ENCODE data around the gene SCG2. TPM values are rescaled to one million over a fixed set of nuclear protein-coding genes. Genes with fewer than 3 reads are reported as not detected.

Gene SCG2
- total RNA-seq, 2 experiments from 2014 or later = 0.12 TPM; not detected in 1

DNA sequence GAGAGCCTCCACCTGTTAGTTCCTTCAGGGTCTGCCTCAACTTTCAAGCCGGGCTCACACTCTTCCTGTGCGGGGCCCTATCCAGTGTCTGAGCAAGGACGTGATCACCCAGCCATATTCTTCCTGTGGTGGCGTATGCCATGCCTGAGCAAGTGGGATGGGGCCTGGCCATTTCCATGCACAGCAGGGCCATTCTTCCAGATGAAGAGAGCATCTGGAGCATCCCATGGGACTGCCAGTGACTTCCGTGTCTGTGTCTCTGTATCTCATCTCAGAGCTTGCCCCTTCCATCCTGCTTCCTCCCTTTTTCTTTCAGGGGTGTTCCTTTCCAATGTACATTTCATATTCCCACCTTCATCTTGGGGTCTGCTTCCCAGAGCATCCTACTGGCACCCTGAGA is 20.2 kb downstream of the SCG2 start:
- CTCF ChIA-PET = no interaction called here
- H3K27me3 Mint-ChIP-seq = no peaks in the 10 kb centered on the region
- no peaks in the 10 kb centered on the region for H3K4me1 Mint-ChIP-seq
- DNase-seq = no peak
- no peak for ATAC-seq
- H3K4me3 Mint-ChIP-seq = no peak overlapping the region
- no peak overlapping the region for H3K27ac Mint-ChIP-seq
- no peaks in the 10 kb centered on the region for H3K9me3 Mint-ChIP-seq (ENCODE audit: low read depth)
- no peaks in the 10 kb centered on the region for H3K36me3 Mint-ChIP-seq

DNA sequence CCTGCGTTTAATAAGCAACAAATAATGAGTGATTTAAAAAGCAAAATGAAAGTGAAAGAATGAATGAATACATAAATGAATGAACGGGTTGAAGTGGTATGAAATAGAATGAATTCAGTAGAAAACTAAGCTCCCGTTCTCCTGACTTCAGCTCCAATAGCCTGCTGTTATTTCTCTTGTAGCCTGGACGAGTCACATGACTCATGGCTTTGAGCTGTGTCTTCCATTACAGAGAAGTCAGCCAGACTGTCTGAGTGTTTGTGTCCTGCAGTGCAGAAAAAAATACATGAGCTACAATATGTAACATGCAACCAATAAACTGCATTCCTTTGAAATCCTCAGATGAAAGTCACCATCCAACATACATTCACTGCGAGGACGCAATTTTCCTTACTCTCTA is 21.2 kb downstream of the SCG2 start:
- CTCF ChIA-PET = no interaction called here
- Mint-ChIP-seq H3K36me3 (no peaks in the 10 kb centered on the region), H3K27me3 (no peaks in the 10 kb centered on the region), H3K9me3 (ENCODE audit: low read depth) (no peaks in the 10 kb centered on the region), H3K4me1 (no peaks in the 10 kb centered on the region), H3K4me3 (no peak overlapping the region), H3K27ac (no peak overlapping the region)
- DNase-seq (no peak), ATAC-seq (no peak)

DNA sequence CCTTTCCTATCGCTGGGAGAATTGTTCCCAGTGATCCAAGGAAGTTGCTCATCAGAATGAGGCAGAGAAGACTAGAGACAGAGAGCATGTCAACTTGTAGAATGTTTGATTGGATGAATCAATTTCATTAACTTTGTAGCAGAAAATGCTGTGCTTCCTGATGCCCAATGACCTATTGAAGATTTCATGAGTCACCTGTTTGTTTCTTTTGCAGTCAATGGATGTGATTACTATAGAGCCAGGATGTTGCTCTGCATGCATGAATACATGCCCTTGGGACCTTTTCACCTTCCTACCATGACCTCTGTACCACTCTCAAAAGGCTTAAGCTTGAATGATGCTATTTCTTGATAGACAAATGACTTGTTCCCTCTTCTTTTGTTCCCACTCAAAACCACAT is 23.3 kb downstream of the SCG2 start:
- H3K9me3 Mint-ChIP-seq (ENCODE audit: low read depth) = no peaks in the 10 kb centered on the region
- no peak overlapping the region for H3K4me3 Mint-ChIP-seq
- no peaks in the 10 kb centered on the region for H3K36me3 Mint-ChIP-seq
- DNase-seq (no peak), ATAC-seq (no peak)
- no peaks in the 10 kb centered on the region for H3K4me1 Mint-ChIP-seq
- H3K27me3 Mint-ChIP-seq = no peaks in the 10 kb centered on the region
- no peak overlapping the region for H3K27ac Mint-ChIP-seq
- CTCF ChIA-PET = no interaction called here

DNA sequence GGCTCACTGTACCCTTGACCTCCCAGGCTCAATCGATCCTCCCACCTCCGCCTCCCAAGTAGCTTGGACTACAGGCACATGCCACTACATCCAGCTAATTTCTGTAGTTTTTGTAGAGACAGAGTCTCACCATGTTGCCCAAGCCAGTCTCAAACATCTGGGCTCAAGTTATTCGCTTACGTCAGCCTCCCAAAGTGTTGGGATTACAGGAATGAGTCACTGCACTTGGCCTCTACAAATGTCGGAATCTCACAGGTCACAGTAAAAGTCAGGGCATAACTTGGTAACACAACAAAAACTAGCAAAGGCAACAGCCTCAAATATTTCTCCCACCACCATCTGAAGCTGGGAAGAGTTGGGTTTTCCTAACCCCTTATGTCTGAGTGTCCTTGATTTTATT is 25.3 kb downstream of the SCG2 start:
- DNase-seq = no peak
- Mint-ChIP-seq H3K4me1 (no peaks in the 10 kb centered on the region), H3K27ac (no peak overlapping the region), H3K9me3 (ENCODE audit: low read depth) (no peaks in the 10 kb centered on the region), H3K4me3 (no peak overlapping the region), H3K36me3 (no peaks in the 10 kb centered on the region), H3K27me3 (no peaks in the 10 kb centered on the region)
- no peak for ATAC-seq
- CTCF ChIA-PET = no interaction called here

DNA sequence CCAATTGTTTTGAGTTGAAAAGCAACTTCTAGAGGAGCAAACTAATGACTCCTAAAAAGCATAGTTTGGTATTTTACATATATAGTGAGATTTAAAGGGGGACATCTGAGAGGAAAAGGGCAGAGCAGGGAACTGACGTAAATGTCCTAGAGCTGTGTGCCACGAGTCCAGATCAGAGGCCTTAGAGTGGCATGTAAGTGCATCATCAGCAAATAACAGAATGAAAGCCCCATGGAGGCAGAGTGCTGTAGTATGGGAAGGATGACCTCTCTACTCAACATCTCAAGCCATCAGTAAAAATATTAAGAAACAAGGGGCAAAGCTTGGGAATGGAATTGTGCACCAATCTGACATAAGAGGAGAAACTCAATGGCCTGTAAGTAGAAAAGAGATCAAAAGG is 31.4 kb downstream of the SCG2 start:
- Mint-ChIP-seq H3K4me3 (no peak overlapping the region), H3K27me3 (no peaks in the 10 kb centered on the region), H3K36me3 (no peaks in the 10 kb centered on the region), H3K9me3 (ENCODE audit: low read depth) (no peaks in the 10 kb centered on the region), H3K4me1 (no peaks in the 10 kb centered on the region), H3K27ac (no peak overlapping the region)
- DNase-seq (no peak), ATAC-seq (no peak)
- CTCF ChIA-PET = no interaction called here

DNA sequence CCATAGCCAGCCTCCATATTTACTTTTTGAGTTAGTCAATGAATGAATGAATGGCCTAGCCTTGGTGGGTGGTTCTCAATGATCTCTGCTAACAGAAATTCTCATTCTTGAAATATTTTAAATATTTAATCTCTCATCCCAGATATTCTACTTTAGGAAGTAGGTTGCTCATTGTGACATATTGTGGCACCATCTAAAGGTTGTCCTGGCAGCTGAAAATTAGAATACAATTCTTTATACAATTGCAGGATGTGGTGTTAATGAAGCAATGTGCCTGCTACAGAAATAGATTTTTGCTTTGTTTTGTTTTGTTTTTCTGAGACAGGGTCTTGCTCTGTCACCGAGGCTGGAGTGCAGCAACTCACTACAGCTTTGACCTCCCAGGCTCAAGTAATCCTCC is 35.8 kb downstream of the SCG2 start:
- CTCF ChIA-PET = no interaction called here
- H3K9me3 Mint-ChIP-seq (ENCODE audit: low read depth) = no peaks in the 10 kb centered on the region
- no peak overlapping the region for H3K27ac Mint-ChIP-seq
- no peaks in the 10 kb centered on the region for H3K4me1 Mint-ChIP-seq
- H3K36me3 Mint-ChIP-seq = no peaks in the 10 kb centered on the region
- H3K27me3 Mint-ChIP-seq = no peaks in the 10 kb centered on the region
- DNase-seq = no peak
- ATAC-seq = no peak
- H3K4me3 Mint-ChIP-seq = no peak overlapping the region

DNA sequence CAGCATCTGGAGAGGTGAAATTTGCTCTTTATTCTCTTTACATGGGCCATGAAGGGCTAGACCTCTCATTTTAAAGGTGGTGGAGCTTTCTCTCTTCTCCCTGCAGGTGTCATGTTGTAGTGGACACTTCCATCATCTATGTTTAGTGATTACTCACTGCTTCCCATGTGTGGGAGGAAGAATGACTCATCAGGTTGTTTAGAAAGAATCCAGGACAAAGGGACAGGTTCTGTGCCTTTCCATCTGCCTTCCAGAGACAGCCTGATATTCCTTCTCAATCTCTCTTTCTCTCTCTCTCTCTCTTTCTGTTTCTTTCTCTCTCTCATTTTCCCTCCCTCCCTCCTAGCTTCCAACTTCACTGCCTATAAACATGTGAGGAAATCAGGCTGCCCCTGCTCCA is 38.7 kb downstream of the SCG2 start:
- Mint-ChIP-seq H3K36me3 (no peaks in the 10 kb centered on the region), H3K27ac (no peak overlapping the region), H3K4me3 (no peak overlapping the region), H3K4me1 (no peaks in the 10 kb centered on the region), H3K27me3 (no peaks in the 10 kb centered on the region), H3K9me3 (ENCODE audit: low read depth) (no peaks in the 10 kb centered on the region)
- DNase-seq = no peak
- no peak for ATAC-seq
- CTCF ChIA-PET = no interaction called here

DNA sequence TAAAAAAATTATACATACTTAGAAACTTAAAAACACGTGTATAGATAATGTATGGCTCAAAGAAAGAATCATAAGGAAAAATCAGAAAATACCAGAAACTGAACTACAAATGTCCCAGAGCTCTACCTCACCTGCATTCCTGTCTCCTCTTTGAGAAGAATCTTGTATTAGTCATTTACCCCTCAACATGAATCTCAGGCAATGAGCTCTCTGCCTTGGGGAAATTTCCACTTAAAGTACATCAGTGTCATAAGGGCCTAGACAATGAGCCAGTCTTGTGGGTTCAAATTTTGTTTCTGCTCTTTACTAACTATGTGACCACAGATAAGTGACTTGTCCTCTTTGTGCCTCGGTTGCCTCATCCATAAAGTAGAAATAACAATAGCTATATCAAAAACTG is 40.1 kb downstream of the SCG2 start:
- no peak overlapping the region for H3K4me3 Mint-ChIP-seq
- DNase-seq = no peak
- no peak overlapping the region for H3K27ac Mint-ChIP-seq
- ATAC-seq = no peak
- no peaks in the 10 kb centered on the region for H3K36me3 Mint-ChIP-seq
- CTCF ChIA-PET = no interaction called here
- no peaks in the 10 kb centered on the region for H3K9me3 Mint-ChIP-seq (ENCODE audit: low read depth)
- H3K27me3 Mint-ChIP-seq = no peaks in the 10 kb centered on the region
- no peaks in the 10 kb centered on the region for H3K4me1 Mint-ChIP-seq

DNA sequence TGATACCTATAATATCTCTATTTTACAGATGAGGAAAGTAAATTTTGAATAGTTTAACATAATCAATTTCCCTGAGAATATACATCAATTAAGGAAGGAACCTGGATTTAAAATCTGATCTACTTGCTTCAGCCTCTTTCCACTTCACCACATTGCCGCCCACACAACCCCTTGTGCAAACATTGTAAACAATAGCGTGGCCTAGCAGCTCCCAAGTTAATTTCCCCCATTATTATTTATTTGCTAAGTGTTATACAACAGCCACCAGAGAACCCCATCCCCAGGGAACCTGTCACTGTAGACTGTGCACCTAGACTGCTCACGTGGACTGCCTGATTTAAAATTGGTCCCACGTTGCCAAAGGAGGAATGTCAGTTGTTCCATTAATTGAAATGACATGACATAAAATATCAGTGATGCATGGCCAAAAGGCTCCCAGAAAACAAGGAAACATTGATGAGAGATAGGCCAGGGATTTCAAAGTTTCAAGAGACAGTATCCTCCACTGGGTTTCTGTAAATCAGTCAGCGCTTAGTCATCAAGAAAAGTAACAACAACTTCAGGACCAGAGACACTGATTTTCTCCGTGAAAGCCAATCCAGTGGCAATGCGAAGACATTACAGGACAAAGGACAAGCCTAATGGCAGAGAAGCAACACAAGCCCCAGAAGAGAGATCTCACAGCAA is 41.3 kb downstream of the SCG2 start:
- CTCF ChIA-PET = no interaction called here
- H3K4me1 Mint-ChIP-seq = no peaks in the 10 kb centered on the region
- H3K27ac Mint-ChIP-seq = no peak overlapping the region
- H3K27me3 Mint-ChIP-seq = no peaks in the 10 kb centered on the region
- DNase-seq = no peak
- no peak for ATAC-seq
- no peak overlapping the region for H3K4me3 Mint-ChIP-seq
- no peaks in the 10 kb centered on the region for H3K36me3 Mint-ChIP-seq
- H3K9me3 Mint-ChIP-seq (ENCODE audit: low read depth) = no peaks in the 10 kb centered on the region

DNA sequence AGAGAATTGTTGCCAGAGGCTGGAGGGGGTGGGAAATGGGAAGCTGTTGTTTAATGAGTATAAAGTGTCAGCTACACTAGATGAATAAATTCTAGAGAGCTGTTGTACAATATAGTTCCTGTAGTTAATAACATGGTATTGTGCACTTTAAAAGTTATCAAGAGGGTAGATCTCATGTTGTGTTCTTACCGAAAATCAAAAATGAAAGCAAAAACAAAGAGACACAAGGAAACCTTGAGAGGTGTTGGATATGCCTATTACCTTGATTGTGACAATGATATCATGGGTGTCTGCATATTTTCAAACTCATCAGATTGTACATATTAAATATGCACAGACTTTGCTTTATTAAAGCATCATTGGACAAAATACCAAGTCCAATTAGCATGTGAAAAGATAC is 43.2 kb downstream of the SCG2 start:
- no peak for DNase-seq
- Mint-ChIP-seq H3K36me3 (no peaks in the 10 kb centered on the region), H3K27me3 (no peaks in the 10 kb centered on the region), H3K4me3 (no peak overlapping the region), H3K9me3 (ENCODE audit: low read depth) (no peaks in the 10 kb centered on the region), H3K27ac (no peak overlapping the region), H3K4me1 (no peaks in the 10 kb centered on the region)
- ATAC-seq = no peak
- CTCF ChIA-PET = no interaction called here

DNA sequence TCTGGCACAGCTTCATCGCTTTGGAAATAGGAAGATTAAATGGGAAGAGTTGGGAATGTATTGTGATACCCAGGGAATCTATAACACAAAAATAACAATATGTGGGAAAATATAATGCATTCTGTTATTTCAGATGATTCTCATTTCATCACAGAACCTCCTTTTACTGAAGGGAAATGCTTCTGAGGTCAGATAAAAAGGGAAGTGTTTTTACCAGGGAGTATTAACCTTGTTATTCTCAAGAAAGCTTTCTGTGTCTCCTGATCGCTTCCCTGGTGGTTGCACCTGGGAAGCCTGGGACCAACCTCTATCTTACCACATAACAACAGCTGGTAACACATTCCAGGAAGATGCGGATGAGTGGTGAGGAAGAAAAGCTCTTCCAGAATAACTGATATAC is 47.2 kb downstream of the SCG2 start:
- H3K27me3 Mint-ChIP-seq = no peaks in the 10 kb centered on the region
- H3K9me3 Mint-ChIP-seq (ENCODE audit: low read depth) = no peaks in the 10 kb centered on the region
- H3K4me3 Mint-ChIP-seq = no peak overlapping the region
- DNase-seq (no peak), ATAC-seq (no peak)
- H3K36me3 Mint-ChIP-seq = no peaks in the 10 kb centered on the region
- no peaks in the 10 kb centered on the region for H3K4me1 Mint-ChIP-seq
- H3K27ac Mint-ChIP-seq = no peak overlapping the region
- CTCF ChIA-PET = interaction anchor here (0.9 kb wide), 1 partner anchor 27 kb away, joined by 3 read pairs; no protein-coding TSS in a partner anchor

DNA sequence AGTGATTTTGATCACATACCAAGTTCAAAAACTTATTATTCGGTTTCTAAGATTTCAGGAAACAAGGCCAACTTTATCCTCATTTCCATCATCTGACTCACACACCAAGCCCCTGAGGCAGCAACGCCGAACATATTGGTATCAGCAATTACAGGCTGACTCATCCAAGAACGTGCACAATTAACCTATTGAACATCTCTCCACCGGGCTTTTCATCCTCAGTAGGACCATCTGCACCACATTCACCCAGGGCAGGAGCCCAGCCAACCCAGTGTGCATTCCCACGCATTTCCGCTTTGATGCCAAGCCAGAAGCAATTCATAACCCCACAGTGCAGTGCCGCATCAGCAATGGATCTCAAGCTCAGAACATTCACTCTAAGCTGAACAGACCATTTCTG is 52.9 kb downstream of the SCG2 start:
- no peaks in the 10 kb centered on the region for H3K4me1 Mint-ChIP-seq
- CTCF ChIA-PET = no interaction called here

DNA sequence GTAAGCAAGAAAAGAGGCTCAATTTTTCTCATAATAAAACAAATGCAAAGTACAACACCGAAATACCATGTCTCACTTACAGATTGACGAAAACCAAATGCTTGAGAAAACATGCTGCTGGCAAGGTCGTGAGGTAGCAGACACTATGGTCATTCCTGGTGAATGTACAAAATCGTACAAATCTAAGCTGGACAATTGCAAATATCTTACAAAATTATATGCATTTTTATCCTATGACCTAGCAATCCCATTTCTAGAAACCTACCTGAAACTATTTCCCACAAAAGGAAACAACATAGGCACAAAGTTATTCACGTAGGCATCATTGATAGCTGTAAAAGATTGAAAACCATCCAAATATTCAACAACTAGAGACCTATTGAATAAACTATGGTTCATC is 54.0 kb downstream of the SCG2 start:
- Mint-ChIP-seq H3K4me1 (no peaks in the 10 kb centered on the region), H3K27ac (no peak overlapping the region), H3K4me3 (no peak overlapping the region), H3K9me3 (ENCODE audit: low read depth) (no peaks in the 10 kb centered on the region), H3K27me3 (no peaks in the 10 kb centered on the region), H3K36me3 (no peaks in the 10 kb centered on the region)
- DNase-seq = no peak
- no peak for ATAC-seq
- CTCF ChIA-PET = no interaction called here

More for the DNA sequence above, 52.9 kb downstream of the SCG2 start:
- H3K36me3 Mint-ChIP-seq = no peaks in the 10 kb centered on the region
- H3K27ac Mint-ChIP-seq = no peak overlapping the region
- ATAC-seq (no peak), DNase-seq (no peak)
- no peaks in the 10 kb centered on the region for H3K27me3 Mint-ChIP-seq
- H3K9me3 Mint-ChIP-seq (ENCODE audit: low read depth) = no peaks in the 10 kb centered on the region
- no peak overlapping the region for H3K4me3 Mint-ChIP-seq

Measured in activated CD8-positive, alpha-beta memory T cell treated with anti-CD3 and anti-CD28 coated beads, Interleukin-2, amount 10 ng/mL, durations not matched to agents 7 days and 5 days (primary cell).